Thoracic aorta (tissue), 2 donors: ENCODE results near the gene SPOCK2. TPM values are rescaled to one million over a fixed set of nuclear protein-coding genes. Genes with fewer than 3 reads are reported as not detected.

Experiments used
- ATAC-seq: fragments of 150-250 bp; one replicate; pipeline ENCODE4 v1.8.0; 2017; ENCODE audit warnings: low read depth; ENCODE audit not compliant: insufficient number of reproducible peaks, low FRiP score
- DNase-seq: peaks from one replicate; pipeline ENCODE4 v3.0.0-alpha.2; 2020; ENCODE audit warnings: low spot score
- H3K27ac ChIP-seq, 2 donors: fragments of 200-600 bp; sonication (generic); 1 replicate in 1 of 2; 2 replicates in 1 of 2; pipeline ENCODE4 v1.5.1; 2016; ENCODE audit warnings: mild to moderate bottlenecking in 2 of 2, moderate library complexity in 2 of 2
- H3K27me3 ChIP-seq: fragments of 200-600 bp; sonication (generic); replicated peaks from 2 replicates; pipeline ENCODE4 v1.6.0; 2016; ENCODE audit warnings: mild to moderate bottlenecking; ENCODE audit not compliant: insufficient read depth
- H3K36me3 ChIP-seq: fragments of 200-600 bp; sonication (generic); one replicate; pipeline ENCODE4 v1.5.1; 2016
- H3K4me1 ChIP-seq, 2 donors: fragments of 200-600 bp; sonication (generic); 1 replicate in 1 of 2; 2 replicates in 1 of 2; pipeline versions ENCODE4 v1.5.1 to v1.6.0; 2016; ENCODE audit warnings: low read depth in 2 of 2, mild to moderate bottlenecking in 1 of 2; ENCODE audit not compliant: control insufficient read depth in 1 of 2
- H3K4me3 ChIP-seq: fragments of 200-600 bp; sonication (generic); 2 replicates; pipeline ENCODE4 v1.5.1; 2016; ENCODE audit warnings: mild to moderate bottlenecking
- H3K9me3 ChIP-seq: fragments of 200-600 bp; sonication (generic); 2 replicates; pipeline ENCODE4 v1.5.1; 2016
- CTCF ChIP-seq: fragments of 200-600 bp; sonication (generic); IDR thresholded peaks from one replicate; pipeline ENCODE4 v1.5.1; 2019; ENCODE audit warnings: antibody characterized with exemption
- total RNA-seq, 2 donors: library from RNA; depleted of rRNA; stranded (reverse); fragments of >200 nt; gene quantifications; one replicate each; pipeline versions ENCODE4 v1.1.0 to v1.2.3, GENCODE V29; 2016

SPOCK2 gene
- total RNA-seq, 2 donors from 2014 or later, result 3.5 to 13.8 TPM

DNA sequence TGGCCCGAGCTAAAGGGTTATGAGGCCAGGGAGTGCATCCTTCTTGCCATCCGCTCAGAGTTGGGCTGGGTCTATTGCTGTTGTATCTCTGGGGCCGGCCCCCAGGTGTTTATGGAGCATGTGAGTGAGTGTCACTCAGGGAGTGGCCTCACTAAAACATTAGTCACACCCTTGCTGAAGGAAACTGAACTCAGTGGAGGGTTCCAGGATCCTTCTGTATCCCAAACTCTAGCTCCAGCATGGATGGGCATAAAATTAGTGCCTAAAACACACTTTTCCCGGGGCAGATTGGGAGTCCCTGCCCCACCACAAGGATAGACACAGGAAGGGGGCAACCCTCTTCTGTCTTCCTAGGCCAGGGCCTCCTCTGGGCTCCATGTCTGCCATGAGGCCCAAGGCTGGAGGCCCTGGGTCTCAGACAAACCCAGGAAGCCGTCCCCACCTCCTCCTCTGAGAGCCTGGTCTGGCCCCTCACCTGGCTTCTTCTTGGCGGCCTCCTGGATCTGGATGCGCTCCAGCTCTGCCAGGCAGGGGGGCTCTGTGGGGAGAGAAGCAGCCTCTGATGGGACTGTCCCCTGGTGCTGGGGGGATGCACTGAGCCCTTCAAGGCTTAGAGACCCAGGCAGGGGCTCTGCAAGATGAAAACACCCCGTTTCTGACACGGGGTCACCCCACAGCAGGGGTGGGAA lies 24.5 kb downstream of the SPOCK2 start:
- no peak overlapping the region for H3K4me3 ChIP-seq
- H3K27ac ChIP-seq, result no peak overlapping the region
- no peaks in the 10 kb centered on the region for H3K9me3 ChIP-seq
- DNase-seq, result no peak
- H3K36me3 ChIP-seq, result no peaks in the 10 kb centered on the region
- H3K4me1 ChIP-seq, result peaks cover 0 to 3% of the 10 kb centered on the region in 2 donors
- no peak for ATAC-seq
- H3K27me3 ChIP-seq, result no peaks in the 10 kb centered on the region
- no peak for TF ChIP-seq CTCF

- TF ChIP-seq CTCF, result no peak
- no peak overlapping the region for H3K27ac ChIP-seq
- no peak overlapping the region for H3K4me3 ChIP-seq
- no peaks in the 10 kb centered on the region for H3K9me3 ChIP-seq
- no peaks in the 10 kb centered on the region for H3K27me3 ChIP-seq
- no peaks in the 10 kb centered on the region for H3K4me1 ChIP-seq
- DNase-seq (no peak), ATAC-seq (no peak)
- H3K36me3 ChIP-seq, result no peaks in the 10 kb centered on the region
Measured at GRCh38 chr10:72062832-72063702, 25.3 kb downstream of the SPOCK2 start.

- Histone ChIP-seq H3K27ac (no peak overlapping the region), H3K36me3 (no peaks in the 10 kb centered on the region), H3K27me3 (no peaks in the 10 kb centered on the region), H3K4me3 (no peak overlapping the region), H3K4me1 (no peaks in the 10 kb centered on the region), H3K9me3 (no peaks in the 10 kb centered on the region)
- no peak for TF ChIP-seq CTCF
- DNase-seq (no peak), ATAC-seq (no peak)
Measured at GRCh38 chr10:72062382-72062781, 26.0 kb downstream of the SPOCK2 start.

DNA sequence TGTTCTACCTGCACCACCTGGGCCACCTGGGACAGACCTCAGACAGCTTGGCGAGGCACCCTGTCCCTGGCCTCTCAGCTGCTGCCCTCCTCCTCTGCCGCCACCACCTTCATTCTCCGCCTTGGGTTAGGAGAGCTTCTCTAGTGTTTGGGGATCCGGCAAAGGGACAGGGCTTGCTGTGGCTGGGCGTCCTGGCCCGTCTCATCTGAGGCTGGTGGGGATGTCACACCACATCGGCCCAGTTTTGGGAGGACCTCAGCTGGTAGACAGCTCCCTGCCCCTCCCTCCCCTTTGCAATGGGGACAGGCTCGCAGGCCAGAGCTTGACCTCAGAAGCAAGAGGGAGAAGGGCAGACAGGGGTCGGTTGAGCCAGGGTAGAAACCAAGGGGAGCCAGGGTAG lies 26.4 kb downstream of the SPOCK2 start:
- H3K9me3 ChIP-seq, result no peaks in the 10 kb centered on the region
- H3K36me3 ChIP-seq, result no peaks in the 10 kb centered on the region
- no peak for TF ChIP-seq CTCF
- ATAC-seq, result no peak
- no peak for DNase-seq
- H3K27me3 ChIP-seq, result no peaks in the 10 kb centered on the region
- no peak overlapping the region for H3K27ac ChIP-seq
- H3K4me3 ChIP-seq, result no peak overlapping the region
- no peaks in the 10 kb centered on the region for H3K4me1 ChIP-seq

DNA sequence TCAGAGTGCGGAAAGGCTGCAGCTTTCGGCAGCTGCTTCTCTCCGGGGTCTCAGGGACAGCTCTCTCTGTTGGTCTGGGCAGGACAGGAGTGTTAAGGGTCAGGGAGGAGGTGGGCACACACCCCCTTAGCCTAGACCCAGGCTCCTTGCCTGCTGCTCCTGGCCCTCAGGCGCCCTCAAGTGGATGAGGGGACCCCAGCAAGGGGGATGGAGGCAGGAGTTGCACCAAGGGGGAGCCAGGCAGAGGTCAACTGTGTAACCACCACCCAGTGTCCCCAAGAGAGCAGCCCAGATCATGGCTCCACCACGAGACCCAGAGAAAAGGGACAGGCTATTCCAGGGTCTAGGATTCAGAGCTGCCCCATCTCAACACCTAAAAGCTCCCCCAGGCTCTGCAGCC lies 26.9 kb downstream of the SPOCK2 start:
- no peak for ATAC-seq
- TF ChIP-seq CTCF, result no peak
- H3K27ac ChIP-seq, result no peak overlapping the region

More for the DNA sequence above, 26.9 kb downstream of the SPOCK2 start:
- Histone ChIP-seq H3K27me3 (no peaks in the 10 kb centered on the region), H3K9me3 (no peaks in the 10 kb centered on the region), H3K4me1 (no peaks in the 10 kb centered on the region), H3K4me3 (no peak overlapping the region), H3K36me3 (no peaks in the 10 kb centered on the region)
- no peak for DNase-seq
